Breast epithelium (tissue), 4 donors: Measurements from ENCODE around the gene GNPTAB. TPM values are rescaled to one million over a fixed set of nuclear protein-coding genes. Genes with fewer than 3 reads are reported as not detected.
"Not testable (repeated sequence)": the region's sequence is repeated elsewhere in the genome, so short reads cannot be mapped to it uniquely, and the experiment has no call there.

Experiments
- DNase-seq, 2 donors: peaks; one replicate each; pipeline ENCODE4 v3.0.0-alpha.2; 2019; ENCODE audit warnings: low spot score in 2 of 2
- H3K27ac ChIP-seq, 2 donors: fragments of 200-600 bp; sonication (generic) in 1 of 2; one replicate each; pipeline ENCODE4 v1.5.1; 2016 to 2019; ENCODE audit warnings: mild to moderate bottlenecking in 1 of 2
- H3K27me3 ChIP-seq, 2 donors: fragments of 200-600 bp; sonication (generic) in 1 of 2; one replicate each; pipeline versions ENCODE4 v1.5.1 to v1.6.0; 2017 to 2019; ENCODE audit warnings: control low read depth in 1 of 2, mild to moderate bottlenecking in 1 of 2
- H3K36me3 ChIP-seq: fragments of 200-600 bp; one replicate; pipeline ENCODE4 v1.5.1; 2019
- H3K4me1 ChIP-seq, 2 donors: fragments of 200-600 bp; sonication (generic); one replicate each; pipeline ENCODE4 v1.5.1; 2016 to 2019; ENCODE audit warnings: control low read depth in 1 of 2
- H3K4me3 ChIP-seq, 3 donors: fragments of 200-600 bp; sonication (generic); 1 replicate in 2 of 3; 2 replicates in 1 of 3; pipeline ENCODE4 v1.5.1; 2016 to 2019; ENCODE audit warnings: mild to moderate bottlenecking in 3 of 3, moderate library complexity in 2 of 3
- H3K9me3 ChIP-seq, 2 donors: fragments of 200-600 bp; sonication (generic) in 1 of 2; one replicate each; pipeline ENCODE4 v1.5.1; 2016 to 2019; ENCODE audit warnings: control low read depth in 1 of 2
- POLR2A ChIP-seq: fragments of 450-650 bp; IDR thresholded peaks from one replicate; pipeline ENCODE4 v1.6.1; 2016; ENCODE audit warnings: antibody characterized with exemption, mild to moderate bottlenecking, moderate library complexity
- POLR2AphosphoS5 ChIP-seq, 3 donors: sonication (generic); formaldehyde crosslinking; IDR thresholded peaks; one replicate each; pipeline ENCODE4 v1.6.1; 2017; ENCODE audit warnings: antibody characterized with exemption in 3 of 3
- intact Hi-C: fragments of 100-400 bp; cut with DNase I; formaldehyde crosslinking; loops from one replicate; pipeline ENCODE4 v1.15.1; 2023; ENCODE audit warnings: low total_unique reads
- total RNA-seq, 3 donors: library from RNA; depleted of rRNA; stranded (reverse); fragments of >200 nt; gene quantifications; one replicate each; pipeline ENCODE4 v1.1.0, GENCODE V29; 2016
- TF ChIP-seq, protein P1 (sequence below), 3 donors: fragments of 450-650 bp; IDR thresholded peaks; one replicate each; pipeline ENCODE4 v1.5.1; 2016 to 2017; ENCODE audit warnings: antibody characterized with exemption in 3 of 3, mild to moderate bottlenecking in 3 of 3, moderate library complexity in 3 of 3

GNPTAB gene
- total RNA-seq, 3 donors from 2014 or later: 37.4 to 59.0 (median 39.7) TPM

DNA sequence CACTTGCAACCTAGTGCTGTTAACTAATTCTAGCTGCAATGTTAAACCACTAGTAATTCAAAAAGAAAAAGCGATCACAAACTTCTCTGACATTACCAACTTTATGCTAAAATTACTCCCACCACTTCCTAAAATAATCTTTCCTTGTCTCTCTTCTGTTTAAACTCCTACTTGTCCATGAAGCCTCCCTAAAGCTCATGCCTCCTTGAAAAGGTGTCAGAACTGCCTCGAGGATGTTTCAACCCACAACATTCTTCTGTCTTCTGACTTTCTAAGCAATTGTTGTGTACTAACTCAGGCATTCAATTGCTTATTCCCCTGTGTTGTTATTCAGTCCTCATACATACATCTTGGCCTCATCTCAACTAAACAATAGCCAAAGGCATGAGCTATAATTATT is 5.9 kb downstream of the GNPTAB start:
- Histone ChIP-seq H3K27me3 (no peaks in the 10 kb centered on the region), H3K4me3 (no peak overlapping the region), H3K9me3 (no peaks in the 10 kb centered on the region), H3K36me3 (no peaks in the 10 kb centered on the region), H3K27ac (peak overlapping the region in 1 of 2 donors; percentile 54), H3K4me1 (no peaks in the 10 kb centered on the region)
- DNase-seq: no peak
- TF ChIP-seq POLR2A (no peak), POLR2AphosphoS5 (IDR thresholded peaks at IDR 0.05) (no peak)
- TF ChIP-seq, protein P1, sequence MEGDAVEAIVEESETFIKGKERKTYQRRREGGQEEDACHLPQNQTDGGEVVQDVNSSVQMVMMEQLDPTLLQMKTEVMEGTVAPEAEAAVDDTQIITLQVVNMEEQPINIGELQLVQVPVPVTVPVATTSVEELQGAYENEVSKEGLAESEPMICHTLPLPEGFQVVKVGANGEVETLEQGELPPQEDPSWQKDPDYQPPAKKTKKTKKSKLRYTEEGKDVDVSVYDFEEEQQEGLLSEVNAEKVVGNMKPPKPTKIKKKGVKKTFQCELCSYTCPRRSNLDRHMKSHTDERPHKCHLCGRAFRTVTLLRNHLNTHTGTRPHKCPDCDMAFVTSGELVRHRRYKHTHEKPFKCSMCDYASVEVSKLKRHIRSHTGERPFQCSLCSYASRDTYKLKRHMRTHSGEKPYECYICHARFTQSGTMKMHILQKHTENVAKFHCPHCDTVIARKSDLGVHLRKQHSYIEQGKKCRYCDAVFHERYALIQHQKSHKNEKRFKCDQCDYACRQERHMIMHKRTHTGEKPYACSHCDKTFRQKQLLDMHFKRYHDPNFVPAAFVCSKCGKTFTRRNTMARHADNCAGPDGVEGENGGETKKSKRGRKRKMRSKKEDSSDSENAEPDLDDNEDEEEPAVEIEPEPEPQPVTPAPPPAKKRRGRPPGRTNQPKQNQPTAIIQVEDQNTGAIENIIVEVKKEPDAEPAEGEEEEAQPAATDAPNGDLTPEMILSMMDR (IDR thresholded peaks at IDR 0.05): no peak
- intact Hi-C loops: no loop called here

DNA sequence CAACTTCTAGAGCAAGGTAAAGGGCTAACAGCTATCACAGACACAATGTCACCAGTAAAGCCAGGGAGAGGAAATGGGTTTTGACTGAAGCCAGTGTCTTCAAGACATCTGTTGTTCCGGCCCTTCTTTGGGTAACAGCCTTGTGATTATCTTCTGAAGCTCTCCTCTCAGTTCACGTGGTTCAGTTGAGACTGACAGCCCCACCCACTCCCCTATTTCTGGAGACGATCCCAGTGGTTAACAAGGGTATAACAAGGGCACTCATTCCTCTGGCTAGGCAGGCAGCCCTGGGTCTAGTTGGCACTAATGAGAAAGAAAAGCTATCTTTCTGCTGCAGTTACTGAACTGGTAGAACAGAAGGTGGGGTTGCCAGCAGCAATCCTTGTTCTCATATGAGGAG is 6.9 kb downstream of the GNPTAB start:
- intact Hi-C loops: no loop called here

DNA sequence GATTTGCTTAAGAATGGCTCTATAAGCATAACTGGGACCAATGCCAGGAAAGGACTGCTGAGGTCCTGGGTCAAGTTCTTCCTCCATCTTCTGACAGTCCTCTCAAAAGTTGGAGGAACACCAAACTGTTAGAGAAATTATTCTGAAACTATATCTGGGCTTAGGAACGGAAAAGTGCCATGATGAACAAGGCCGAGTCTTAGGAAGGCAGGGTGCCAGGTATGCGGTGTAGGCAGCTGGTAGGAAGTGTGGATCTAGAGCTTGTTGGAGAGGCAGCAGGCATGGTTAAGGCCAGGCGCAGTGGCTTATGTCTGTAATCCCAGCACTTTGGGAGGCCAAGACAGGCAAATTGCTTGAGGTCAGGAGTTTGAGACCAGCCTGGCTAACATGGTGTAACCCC is 7.7 kb downstream of the GNPTAB start:
- intact Hi-C loops: no loop called here
- H3K27ac ChIP-seq: no peak overlapping the region

More for the DNA sequence above, 6.9 kb downstream of the GNPTAB start:
- DNase-seq: peak in 1 of 2 donors; percentile 34
- no peak overlapping the region for H3K4me3 ChIP-seq
- no peaks in the 10 kb centered on the region for H3K4me1 ChIP-seq
- H3K36me3 ChIP-seq: no peaks in the 10 kb centered on the region
- TF ChIP-seq POLR2A (no peak), POLR2AphosphoS5 (IDR thresholded peaks at IDR 0.05) (no peak)
- TF ChIP-seq, protein P1 (IDR thresholded peaks at IDR 0.05): peak in 1 of 3 donors; percentile 22
- H3K27ac ChIP-seq: peak overlapping the region; percentile 15 to 50
- no peaks in the 10 kb centered on the region for H3K27me3 ChIP-seq
- no peaks in the 10 kb centered on the region for H3K9me3 ChIP-seq

DNA sequence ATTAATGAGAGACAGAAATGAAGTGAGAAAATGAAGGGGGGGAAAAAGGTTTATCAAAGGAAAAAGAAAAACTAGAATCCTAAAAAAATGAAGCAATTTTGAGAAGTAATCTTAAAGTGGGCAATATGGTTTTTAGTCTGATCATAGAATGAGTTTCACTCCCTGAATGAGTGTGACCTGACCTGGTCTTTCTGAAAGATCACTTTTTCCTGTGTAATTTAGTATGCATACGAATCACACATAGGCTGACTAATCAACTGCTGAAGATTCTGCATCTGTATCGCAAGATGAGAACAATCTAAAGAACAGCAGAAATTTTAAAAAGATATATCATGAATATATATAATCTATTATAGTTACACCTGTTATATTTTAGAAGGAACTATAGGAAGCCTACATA is 11.3 kb downstream of the GNPTAB start:
- no peak overlapping the region for H3K4me3 ChIP-seq
- intact Hi-C loops: no loop called here
- H3K27me3 ChIP-seq: no peaks in the 10 kb centered on the region
- H3K4me1 ChIP-seq: no peaks in the 10 kb centered on the region
- TF ChIP-seq POLR2AphosphoS5 (IDR thresholded peaks at IDR 0.05) (no peak), POLR2A (no peak)
- TF ChIP-seq, protein P1 (IDR thresholded peaks at IDR 0.05): no peak
- H3K36me3 ChIP-seq: no peaks in the 10 kb centered on the region
- H3K9me3 ChIP-seq: no peaks in the 10 kb centered on the region
- no peak for DNase-seq
- no peak overlapping the region for H3K27ac ChIP-seq

More for the DNA sequence above, 7.7 kb downstream of the GNPTAB start:
- DNase-seq: no peak
- Histone ChIP-seq H3K27me3 (no peaks in the 10 kb centered on the region), H3K4me1 (no peaks in the 10 kb centered on the region), H3K4me3 (no peak overlapping the region), H3K36me3 (no peaks in the 10 kb centered on the region), H3K9me3 (no peaks in the 10 kb centered on the region)
- TF ChIP-seq, protein P1 (IDR thresholded peaks at IDR 0.05): no peak
- TF ChIP-seq POLR2A: no peak
- TF ChIP-seq POLR2AphosphoS5 (IDR thresholded peaks at IDR 0.05): no peak

DNA sequence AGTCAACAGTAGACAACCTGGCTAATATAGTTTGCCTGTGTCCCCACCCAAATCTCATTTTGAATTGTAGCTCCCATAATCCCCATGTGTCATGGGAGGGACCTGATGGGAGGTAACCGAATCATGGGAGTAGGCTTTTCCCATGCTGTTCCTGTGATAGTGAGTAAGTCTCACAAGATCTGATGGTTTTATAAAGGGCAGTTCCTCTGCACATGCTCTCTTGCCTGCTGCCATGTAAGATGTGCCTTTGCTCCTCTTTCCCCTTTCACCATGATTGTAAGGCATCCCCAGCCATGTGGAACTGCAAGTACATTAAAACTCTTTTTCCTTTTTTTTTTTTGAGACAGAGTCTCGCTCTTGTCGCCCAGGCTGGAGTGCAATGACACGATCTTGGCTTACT is 12.1 kb downstream of the GNPTAB start:
- H3K4me3 ChIP-seq: not testable (repeated sequence)

DNA sequence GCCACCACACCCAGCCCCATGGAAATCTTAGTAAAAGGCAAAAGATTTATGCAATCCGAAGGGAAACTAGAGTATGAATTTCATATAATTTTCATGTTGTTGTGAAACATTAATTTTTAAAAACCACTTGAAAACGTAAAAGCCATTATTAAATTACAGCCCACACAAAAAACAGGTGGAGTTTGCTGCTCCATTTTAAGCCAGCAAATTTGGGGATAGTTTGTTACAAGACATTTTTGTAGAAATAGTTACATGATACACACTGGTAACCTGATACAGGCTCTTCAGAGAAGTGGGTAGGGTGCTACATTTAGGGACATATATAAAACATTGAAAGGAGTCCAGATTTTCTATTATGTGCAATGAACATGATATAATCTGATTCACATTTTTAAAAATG is 17.6 kb downstream of the GNPTAB start:
- Histone ChIP-seq H3K27me3 (no peaks in the 10 kb centered on the region), H3K9me3 (no peaks in the 10 kb centered on the region), H3K27ac (no peak overlapping the region), H3K4me1 (no peaks in the 10 kb centered on the region), H3K4me3 (no peak overlapping the region), H3K36me3 (no peaks in the 10 kb centered on the region)
- no peak for DNase-seq
- TF ChIP-seq, protein P1 (IDR thresholded peaks at IDR 0.05): no peak
- TF ChIP-seq POLR2AphosphoS5 (IDR thresholded peaks at IDR 0.05): no peak
- no peak for TF ChIP-seq POLR2A
- intact Hi-C loops: no loop called here

More for the DNA sequence above, 12.1 kb downstream of the GNPTAB start:
- H3K4me1 ChIP-seq, H3K9me3 ChIP-seq, DNase-seq, H3K27ac ChIP-seq, intact Hi-C loops, H3K36me3 ChIP-seq, H3K27me3 ChIP-seq: not testable (repeated sequence)

DNA sequence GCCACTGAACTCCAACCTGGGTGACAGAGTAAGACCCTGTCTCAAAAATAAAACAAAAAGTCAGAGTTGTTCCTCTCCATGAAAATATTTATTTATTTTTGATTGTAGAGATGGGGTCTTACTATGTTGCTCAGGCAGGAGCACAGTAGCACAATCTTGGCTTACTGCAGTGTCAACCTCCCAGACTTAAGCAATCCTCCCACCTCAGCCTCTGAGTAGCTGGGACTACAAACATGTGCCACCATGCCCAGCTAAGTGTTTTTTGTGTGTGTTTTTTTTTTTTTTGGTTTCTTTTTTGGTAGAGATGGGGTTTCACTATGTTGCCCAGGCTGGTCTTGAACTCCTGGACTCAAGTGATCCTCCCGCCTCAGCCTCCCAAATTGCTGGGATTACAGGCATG is 18.0 kb downstream of the GNPTAB start:
- H3K27me3 ChIP-seq, H3K4me3 ChIP-seq, H3K4me1 ChIP-seq, H3K9me3 ChIP-seq, DNase-seq, intact Hi-C loops, H3K36me3 ChIP-seq, H3K27ac ChIP-seq: not testable (repeated sequence)

DNA sequence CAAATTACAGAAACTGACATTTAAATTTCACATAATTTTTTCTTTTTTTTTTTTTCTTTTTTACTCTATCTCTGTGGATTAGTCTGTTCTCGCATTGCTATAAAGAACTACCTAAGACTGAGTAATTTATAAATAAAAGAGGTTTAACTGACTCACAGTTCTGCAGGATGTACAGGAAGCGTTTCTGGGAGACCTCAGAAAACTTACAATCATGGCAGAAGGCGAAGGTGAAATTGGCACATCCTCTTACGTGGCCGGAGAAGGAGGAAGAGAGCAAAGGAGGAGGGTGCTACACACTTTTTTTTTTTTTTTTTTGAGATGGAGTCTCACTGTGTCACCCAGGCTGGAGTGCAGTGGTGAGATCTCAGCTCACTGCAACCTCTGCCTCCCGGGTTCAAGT is 19.4 kb downstream of the GNPTAB start:
- DNase-seq, H3K36me3 ChIP-seq, H3K9me3 ChIP-seq, H3K27ac ChIP-seq, H3K4me3 ChIP-seq, H3K4me1 ChIP-seq, intact Hi-C loops, H3K27me3 ChIP-seq: not testable (repeated sequence)
